Keratinocyte (primary cell): ENCODE results near the gene GRAMD1A. TPM values are rescaled to one million over a fixed set of nuclear protein-coding genes. Genes with fewer than 3 reads are reported as not detected.

Experiments used
- DNase-seq: peaks from one replicate; pipeline ENCODE4 v3.0.0-alpha.2; 2011; ENCODE audit warnings: low read depth, missing footprints, low spot score
- FAIRE-seq: peaks from 2 replicates; lab custom pipeline; 2011; peaks lifted over from hg19 to GRCh38; lab: Jason Lieb, UNC
- H2AFZ ChIP-seq: 2 replicates; pipeline ENCODE4 v1.6.0; 2012; ENCODE audit warnings: low read length, control low read depth, inconsistent platforms; ENCODE audit not compliant: control insufficient read depth
- H3K27ac ChIP-seq: 2 replicates; pipeline ENCODE4 v1.5.1; 2011; ENCODE audit warnings: low read length; ENCODE audit not compliant: control insufficient read depth, insufficient read depth
- H3K27me3 ChIP-seq: 3 replicates; pipeline ENCODE4 v1.6.0; 2011; ENCODE audit warnings: low read length; ENCODE audit not compliant: control insufficient read depth, insufficient read depth; ENCODE audit errors: extremely low read depth
- H3K36me3 ChIP-seq, 2 experiments: 2 replicates in 1 of 2; 3 replicates in 1 of 2; pipeline ENCODE4 v1.5.1; 2011; ENCODE audit warnings: low read length in 2 of 2, mild to moderate bottlenecking in 1 of 2; ENCODE audit not compliant: control insufficient read depth in 2 of 2, insufficient read depth in 2 of 2; ENCODE audit errors: extremely low read depth in 1 of 2
- H3K4me1 ChIP-seq: 3 replicates; pipeline ENCODE4 v1.5.1; 2011; ENCODE audit warnings: low read length; ENCODE audit not compliant: control insufficient read depth, insufficient read depth; ENCODE audit errors: extremely low read depth
- H3K4me2 ChIP-seq: 3 replicates; pipeline ENCODE4 v1.6.0; 2011; ENCODE audit warnings: low read depth, low read length; ENCODE audit not compliant: control insufficient read depth, insufficient read depth; ENCODE audit errors: extremely low read depth
- H3K4me3 ChIP-seq, 3 experiments: fragments of 200-600 bp in 1 of 3; sonication (generic) in 1 of 3; 2 replicates in 2 of 3; 3 replicates in 1 of 3; pipeline ENCODE4 v1.5.1; 2011 to 2016; ENCODE audit warnings: low read length in 3 of 3, mild to moderate bottlenecking in 3 of 3, control low read depth in 2 of 3, inconsistent platforms in 1 of 3, low read depth in 1 of 3, mixed read lengths in 1 of 3, mixed run types in 1 of 3, moderate library complexity in 1 of 3; ENCODE audit not compliant: control insufficient read depth in 2 of 3, insufficient read depth in 2 of 3; ENCODE audit errors: extremely low read depth in 1 of 3
- H3K79me2 ChIP-seq: 2 replicates; pipeline ENCODE4 v1.6.0; 2012; ENCODE audit warnings: low read length; ENCODE audit not compliant: control insufficient read depth, insufficient read depth
- H3K9ac ChIP-seq: 3 replicates; pipeline ENCODE4 v1.6.0; 2011; ENCODE audit warnings: low read length; ENCODE audit not compliant: control insufficient read depth, insufficient read depth; ENCODE audit errors: extremely low read depth
- H3K9me1 ChIP-seq: 3 replicates; pipeline ENCODE4 v1.6.0; 2011; ENCODE audit warnings: low read length; ENCODE audit not compliant: control insufficient read depth, insufficient read depth; ENCODE audit errors: extremely low read depth
- H3K9me3 ChIP-seq: 2 replicates; pipeline ENCODE4 v1.5.1; 2012; ENCODE audit warnings: low read depth, low read length; ENCODE audit not compliant: control insufficient read depth
- H4K20me1 ChIP-seq: 3 replicates; pipeline ENCODE4 v1.6.0; 2011; ENCODE audit warnings: low read length; ENCODE audit not compliant: control insufficient read depth, insufficient read depth; ENCODE audit errors: extremely low read depth
- CTCF ChIP-seq, 3 experiments: IDR thresholded peaks in 1 of 3; conservative IDR thresholded peaks in 1 of 3; optimal IDR thresholded peaks in 1 of 3; 2 replicates in 2 of 3; 3 replicates in 1 of 3; pipeline versions ENCODE3 to v1.5.1; 2011; ENCODE audit warnings: low read length in 3 of 3, mild to moderate bottlenecking in 3 of 3, moderate library complexity in 2 of 3, control low read depth in 1 of 3, inconsistent platforms in 1 of 3; ENCODE audit not compliant: insufficient read depth in 2 of 3; ENCODE audit errors: extremely low read depth in 1 of 3
- EZH2 ChIP-seq: IDR thresholded peaks from one replicate; pipeline ENCODE4 v1.6.1; 2012; ENCODE audit warnings: inconsistent platforms, mild to moderate bottlenecking, low read length, moderate library complexity
- dilution Hi-C: fragments of 300-500 bp; cut with MboI; formaldehyde crosslinking; loops from one replicate; pipeline ENCODE4 v1.7.0; 2020; ENCODE audit warnings: low sequenced_read_pairs; ENCODE audit not compliant: extremely low pct_ligation_motif_present
- polyA plus RNA-seq, 5 experiments: library from polyadenylated mRNA; depleted of rRNA in 3 of 5; stranded (reverse) in 3 of 5; stranded (forward) in 1 of 5; unstranded in 1 of 5; fragments of >200 nt; gene quantifications; 1 replicate in 1 of 5; 2 replicates in 3 of 5; 3 replicates in 1 of 5; pipeline versions ENCODE4 v1.2.1 to v1.2.3, GENCODE V29; 2011 to 2012; ENCODE audit warnings: missing spikeins in 2 of 5, low read depth in 1 of 5, low replicate concordance in 1 of 5

The GRAMD1A gene
- polyA plus RNA-seq, 1 donor (not counting 4 experiments of a cell fraction or from before 2014, with no cell fraction given): 24.6 TPM

DNA sequence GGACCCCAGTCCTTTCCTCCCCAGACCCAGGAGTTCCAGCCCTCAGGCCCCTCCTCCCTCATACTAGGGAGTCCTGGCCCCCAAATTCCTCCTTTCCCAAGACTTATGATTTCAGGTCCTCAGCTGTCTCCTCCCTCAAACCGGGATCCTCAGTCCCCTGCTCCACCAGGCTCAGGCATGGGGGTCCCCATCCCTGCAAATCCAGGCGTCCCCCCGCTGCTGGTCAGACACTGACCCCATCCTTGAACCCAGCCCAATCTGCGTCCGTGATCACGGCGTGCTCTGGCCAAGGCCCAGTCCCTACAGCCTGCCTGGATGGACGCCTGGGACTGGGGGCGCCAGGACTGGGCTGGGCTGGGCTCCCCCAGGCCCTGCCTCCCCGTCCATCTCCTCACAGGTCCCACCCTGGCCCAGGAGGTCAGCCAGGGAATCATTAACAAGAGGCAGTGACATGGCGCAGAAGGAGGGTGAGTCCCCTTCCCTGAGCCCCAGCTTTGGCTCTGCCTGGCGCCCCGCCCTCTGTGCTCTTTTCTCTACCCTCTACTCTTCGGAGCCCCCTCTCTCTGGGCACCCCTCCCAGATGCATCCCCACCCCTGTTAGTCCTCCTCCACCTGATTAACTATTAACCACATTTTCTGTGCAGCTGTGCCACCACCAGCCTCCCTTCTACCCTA, 42.1 kb downstream of the GRAMD1A start:
- no peak for TF ChIP-seq EZH2

GRCh38 chr19:35042954-35043604, 43.0 kb downstream of the GRAMD1A start:
- no peak overlapping the region for H2AFZ ChIP-seq
- H3K9me1 ChIP-seq: no peaks in the 10 kb centered on the region
- DNase-seq (no peak), FAIRE-seq (no peak)
- H3K4me2 ChIP-seq: no peak overlapping the region
- H4K20me1 ChIP-seq: no peaks in the 10 kb centered on the region
- H3K9me3 ChIP-seq: no peaks in the 10 kb centered on the region
- no peaks in the 10 kb centered on the region for H3K36me3 ChIP-seq
- no peak overlapping the region for H3K4me3 ChIP-seq
- H3K79me2 ChIP-seq: no peaks in the 10 kb centered on the region
- TF ChIP-seq CTCF (optimal IDR thresholded peaks at IDR 0.05 in 1 of 3, IDR thresholded peaks at IDR 0.05 in 1 of 3, conservative IDR thresholded peaks at IDR 0.05 in 1 of 3; ENCODE audit: extremely low read depth in 1 of 3, insufficient read depth in 2 of 3, low read length in 3 of 3): no peak
- no peak for TF ChIP-seq EZH2
- dilution Hi-C loops: no loop called here
- no peak overlapping the region for H3K9ac ChIP-seq
- H3K27ac ChIP-seq: no peak overlapping the region
- peaks cover 2% of the 10 kb centered on the region for H3K4me1 ChIP-seq
- peaks cover 10% of the 10 kb centered on the region for H3K27me3 ChIP-seq

More for the DNA sequence above, 42.1 kb downstream of the GRAMD1A start:
- no peaks in the 10 kb centered on the region for H3K36me3 ChIP-seq
- no peak overlapping the region for H3K9ac ChIP-seq
- no peak for DNase-seq
- H3K9me1 ChIP-seq: no peaks in the 10 kb centered on the region
- no peaks in the 10 kb centered on the region for H3K9me3 ChIP-seq
- no peak overlapping the region for H3K4me2 ChIP-seq
- H2AFZ ChIP-seq: no peak overlapping the region
- peaks cover 2% of the 10 kb centered on the region for H3K4me1 ChIP-seq
- H3K27me3 ChIP-seq: peaks cover 10% of the 10 kb centered on the region
- no peaks in the 10 kb centered on the region for H4K20me1 ChIP-seq
- dilution Hi-C loops: no loop called here
- FAIRE-seq: no peak
- H3K79me2 ChIP-seq: no peaks in the 10 kb centered on the region
- H3K27ac ChIP-seq: no peak overlapping the region
- no peak overlapping the region for H3K4me3 ChIP-seq
